Activated T-cell treated with anti-CD3 and anti-CD28 coated beads, Interleukin-2, amount 50 U/mL, for 24 hours (primary cell): ENCODE results near the gene CETN2.

Source experiments
- DNase-seq: peaks from one replicate; pipeline ENCODE4 v3.0.0-alpha.2; 2020
- H3K27ac Mint-ChIP-seq: 2 replicates; pipeline ENCODE4 v1.8.0; 2020; ENCODE audit warnings: mild to moderate bottlenecking, mixed read lengths
- H3K27me3 Mint-ChIP-seq: 2 replicates; pipeline ENCODE4 v1.8.0; 2020; ENCODE audit warnings: mixed read lengths
- H3K36me3 Mint-ChIP-seq: 2 replicates; pipeline ENCODE4 v1.8.0; 2020; ENCODE audit warnings: low read depth, mixed read lengths
- H3K4me1 Mint-ChIP-seq: 2 replicates; pipeline ENCODE4 v1.8.0; 2020; ENCODE audit warnings: low read depth, mixed read lengths
- H3K4me3 Mint-ChIP-seq: 2 replicates; pipeline ENCODE4 v1.8.0; 2020; ENCODE audit warnings: mild to moderate bottlenecking, moderate library complexity, mixed read lengths
- H3K9me3 Mint-ChIP-seq: 2 replicates; pipeline ENCODE4 v1.8.0; 2020; ENCODE audit warnings: mixed read lengths

Gene CETN2

GRCh38 chrX:152830312-152831305 lies at the start of gene CETN2, which contains the start of gene NSDHL:
Gene CETN2 (minus strand): TSS chrX:152830757. CDS start chrX:152830710, 47 bp downstream.
Gene NSDHL (plus strand): TSS chrX:152831063. CDS start chrX:152846325, 15,262 bp downstream.
- H3K4me1 Mint-ChIP-seq: peaks cover 21% of the 10 kb centered on the region
- peaks cover 29% of the 10 kb centered on the region for H3K36me3 Mint-ChIP-seq
- H3K27me3 Mint-ChIP-seq: peaks cover 8% of the 10 kb centered on the region
- no peaks in the 10 kb centered on the region for H3K9me3 Mint-ChIP-seq
- peak within 1 kb of the TSS; percentile 88 for H3K4me3 Mint-ChIP-seq
- peak within 1 kb of the TSS; percentile 94 for H3K27ac Mint-ChIP-seq
- peak; percentile 93 for DNase-seq

- Mint-ChIP-seq H3K36me3 (no peaks in the 10 kb centered on the region), H3K4me3 (no peak overlapping the region), H3K9me3 (no peaks in the 10 kb centered on the region), H3K4me1 (no peaks in the 10 kb centered on the region), H3K27ac (no peak overlapping the region), H3K27me3 (peaks cover 46% of the 10 kb centered on the region)
- no peak for DNase-seq
These were observed 48.6 kb upstream of the CETN2 start for GRCh38 chrX:152878976-152879755.

- H3K4me1 Mint-ChIP-seq: peaks cover 4% of the 10 kb centered on the region
- no peak for DNase-seq
These were observed 46.6 kb upstream of the CETN2 start for GRCh38 chrX:152876931-152877840.

GRCh38 chrX:152873361-152873760 lies 42.8 kb upstream of the CETN2 start:
- DNase-seq: no peak
- Mint-ChIP-seq H3K27me3 (peaks cover 21% of the 10 kb centered on the region), H3K4me3 (no peak overlapping the region), H3K27ac (no peak overlapping the region), H3K4me1 (peaks cover 8% of the 10 kb centered on the region), H3K9me3 (no peaks in the 10 kb centered on the region), H3K36me3 (peaks cover 28% of the 10 kb centered on the region)

More at GRCh38 chrX:152876931-152877840, 46.6 kb upstream of the CETN2 start:
- Mint-ChIP-seq H3K27me3 (peaks cover 38% of the 10 kb centered on the region), H3K4me3 (no peak overlapping the region), H3K9me3 (no peaks in the 10 kb centered on the region), H3K36me3 (no peaks in the 10 kb centered on the region), H3K27ac (no peak overlapping the region)

- H3K27ac Mint-ChIP-seq: no peak overlapping the region
- no peaks in the 10 kb centered on the region for H3K9me3 Mint-ChIP-seq
- no peak for DNase-seq
- peaks cover 35% of the 10 kb centered on the region for H3K36me3 Mint-ChIP-seq
- H3K4me3 Mint-ChIP-seq: no peak overlapping the region
- H3K27me3 Mint-ChIP-seq: peaks cover 18% of the 10 kb centered on the region
- H3K4me1 Mint-ChIP-seq: peaks cover 8% of the 10 kb centered on the region
These were observed 42.0 kb upstream of the CETN2 start for GRCh38 chrX:152872522-152872921.

GRCh38 chrX:152871260-152871659 lies 40.7 kb upstream of the CETN2 start:
- H3K4me3 Mint-ChIP-seq: no peak overlapping the region
- H3K36me3 Mint-ChIP-seq: peaks cover 45% of the 10 kb centered on the region
- peaks cover 8% of the 10 kb centered on the region for H3K4me1 Mint-ChIP-seq
- no peaks in the 10 kb centered on the region for H3K9me3 Mint-ChIP-seq
- peaks cover 21% of the 10 kb centered on the region for H3K27me3 Mint-ChIP-seq
- no peak for DNase-seq
- no peak overlapping the region for H3K27ac Mint-ChIP-seq

- Mint-ChIP-seq H3K4me3 (no peak overlapping the region), H3K9me3 (no peaks in the 10 kb centered on the region), H3K27ac (no peak overlapping the region), H3K4me1 (peaks cover 8% of the 10 kb centered on the region), H3K36me3 (peaks cover 56% of the 10 kb centered on the region), H3K27me3 (peaks cover 11% of the 10 kb centered on the region)
- no peak for DNase-seq
These were observed 39.4 kb upstream of the CETN2 start for GRCh38 chrX:152869972-152870371.

GRCh38 chrX:152866386-152866785 lies 35.8 kb upstream of the CETN2 start:
- Mint-ChIP-seq H3K4me1 (no peaks in the 10 kb centered on the region), H3K4me3 (no peak overlapping the region), H3K27me3 (peaks cover 18% of the 10 kb centered on the region), H3K27ac (no peak overlapping the region), H3K36me3 (peaks cover 67% of the 10 kb centered on the region), H3K9me3 (no peaks in the 10 kb centered on the region)
- DNase-seq: no peak

- Mint-ChIP-seq H3K27me3 (peaks cover 21% of the 10 kb centered on the region), H3K4me3 (no peak overlapping the region), H3K27ac (no peak overlapping the region), H3K4me1 (no peaks in the 10 kb centered on the region), H3K36me3 (peaks cover 62% of the 10 kb centered on the region), H3K9me3 (no peaks in the 10 kb centered on the region)
- no peak for DNase-seq
These were observed 34.8 kb upstream of the CETN2 start for GRCh38 chrX:152865232-152865920.

- H3K4me1 Mint-ChIP-seq: no peaks in the 10 kb centered on the region
- no peak for DNase-seq
- no peak overlapping the region for H3K27ac Mint-ChIP-seq
- H3K36me3 Mint-ChIP-seq: peaks cover 44% of the 10 kb centered on the region
- H3K4me3 Mint-ChIP-seq: no peak overlapping the region
- peaks cover 15% of the 10 kb centered on the region for H3K27me3 Mint-ChIP-seq
- no peaks in the 10 kb centered on the region for H3K9me3 Mint-ChIP-seq
These were observed 31.3 kb upstream of the CETN2 start for GRCh38 chrX:152861826-152862225.

- H3K27me3 Mint-ChIP-seq: peaks cover 11% of the 10 kb centered on the region
- H3K9me3 Mint-ChIP-seq: no peaks in the 10 kb centered on the region
- H3K36me3 Mint-ChIP-seq: peaks cover 39% of the 10 kb centered on the region
- no peak for DNase-seq
- H3K4me3 Mint-ChIP-seq: no peak overlapping the region
- no peaks in the 10 kb centered on the region for H3K4me1 Mint-ChIP-seq
- no peak overlapping the region for H3K27ac Mint-ChIP-seq
These were observed 30.6 kb upstream of the CETN2 start for GRCh38 chrX:152861116-152861515.

GRCh38 chrX:152853986-152854385 lies 23.4 kb upstream of the CETN2 start:
- peaks cover 16% of the 10 kb centered on the region for H3K27me3 Mint-ChIP-seq
- no peaks in the 10 kb centered on the region for H3K9me3 Mint-ChIP-seq
- no peak for DNase-seq
- H3K27ac Mint-ChIP-seq: no peak overlapping the region
- H3K36me3 Mint-ChIP-seq: peaks cover 60% of the 10 kb centered on the region
- H3K4me3 Mint-ChIP-seq: no peak overlapping the region
- no peaks in the 10 kb centered on the region for H3K4me1 Mint-ChIP-seq

- Mint-ChIP-seq H3K36me3 (peaks cover 68% of the 10 kb centered on the region), H3K4me3 (no peak overlapping the region), H3K4me1 (no peaks in the 10 kb centered on the region), H3K27me3 (peaks cover 17% of the 10 kb centered on the region), H3K9me3 (no peaks in the 10 kb centered on the region), H3K27ac (no peak overlapping the region)
- no peak for DNase-seq
These were observed 19.9 kb upstream of the CETN2 start for GRCh38 chrX:152850465-152850864.
